ENCODE data around the gene BCL2.

BCL2 gene

DNA sequence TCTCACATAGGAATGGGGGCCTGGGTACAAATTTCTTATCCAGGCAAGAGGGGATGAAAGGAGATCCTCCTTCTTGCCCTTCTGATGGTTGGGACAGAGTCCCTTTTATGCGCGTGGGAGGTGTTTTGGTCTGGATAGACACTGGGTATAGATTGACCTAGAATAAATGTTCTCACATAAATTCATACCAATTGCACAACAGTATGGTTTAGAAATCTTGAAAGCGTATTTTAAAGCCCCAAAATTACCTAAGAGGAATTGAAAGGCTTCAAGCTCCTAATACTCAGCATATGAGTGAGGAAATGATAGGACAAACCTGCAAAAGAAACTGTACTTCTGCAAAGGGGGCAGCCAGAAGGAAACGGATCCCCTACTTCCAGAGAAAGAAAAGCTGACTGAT is 2.6 kb upstream of the BCL2 start:
- H3K4me3 ChIP-seq, result no peak overlapping the region
- no peak for TF ChIP-seq FOXP2 (optimal IDR thresholded peaks at IDR 0.05; ENCODE audit: control extremely low read depth, extremely low read length, insufficient read depth)
- no peaks in the 10 kb centered on the region for H3K36me3 ChIP-seq (ENCODE audit: insufficient read depth, low read length)
- H3K27ac ChIP-seq, result peak overlapping the region; percentile 84
- no peak for DNase-seq (ENCODE audit: low read depth, low spot score)
- no peaks in the 10 kb centered on the region for H3K9me3 ChIP-seq (ENCODE audit: low read depth, low read length)
- no peak overlapping the region for H3K9ac ChIP-seq (ENCODE audit: insufficient read length)

DNA sequence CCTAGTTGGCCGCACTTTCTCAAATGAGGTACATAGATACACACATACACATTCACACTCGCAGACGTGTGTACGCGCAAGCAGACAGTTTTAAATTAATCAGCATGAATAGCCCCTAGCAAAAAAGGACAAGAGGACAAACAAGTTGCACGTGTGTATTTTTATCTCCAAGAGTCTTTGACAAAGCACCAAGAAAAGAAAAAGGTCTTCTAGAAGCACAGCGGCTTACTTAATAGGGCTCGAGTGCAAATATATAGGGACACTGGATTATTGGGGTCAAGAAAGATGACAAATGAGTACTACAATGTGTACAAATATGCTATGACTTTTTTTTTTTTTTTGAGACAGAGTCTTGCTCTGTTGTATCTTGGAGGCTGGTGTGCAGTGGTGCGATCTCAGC is 1.7 kb upstream of the BCL2 start:
- Histone ChIP-seq H3K4me3 (no peak overlapping the region), H3K36me3 (ENCODE audit: insufficient read depth, low read length) (no peaks in the 10 kb centered on the region), H3K9me3 (ENCODE audit: low read depth, low read length) (no peaks in the 10 kb centered on the region), H3K9ac (ENCODE audit: insufficient read length) (no peak overlapping the region), H3K27ac (no peak overlapping the region)
- no peak for TF ChIP-seq POLR2AphosphoS5 (IDR thresholded peaks at IDR 0.05; ENCODE audit: borderline replicate concordance, low read depth, low read length)
- no peak for DNase-seq (ENCODE audit: low read depth, low spot score)

- H3K4me3 ChIP-seq, result peak overlapping the region; percentile 75
- DNase-seq (ENCODE audit: low read depth, low spot score), result no peak
- H3K27ac ChIP-seq, result no peak overlapping the region
- H3K9me3 ChIP-seq (ENCODE audit: low read depth, low read length), result no peaks in the 10 kb centered on the region
- peak overlapping the region; percentile 68 for H3K9ac ChIP-seq (ENCODE audit: insufficient read length)
- no peaks in the 10 kb centered on the region for H3K36me3 ChIP-seq (ENCODE audit: insufficient read depth, low read length)
- no peak for TF ChIP-seq FOXP2 (optimal IDR thresholded peaks at IDR 0.05; ENCODE audit: control extremely low read depth, extremely low read length, insufficient read depth)
- no peak for TF ChIP-seq EZH2 (IDR thresholded peaks at IDR 0.05)
- no peak; the same call in 1 of the 2 replicates for TF ChIP-seq POLR2AphosphoS5 (IDR thresholded peaks at IDR 0.05; ENCODE audit: borderline replicate concordance, low read depth, low read length)
These were observed 1.4 kb upstream of the BCL2 start for GRCh38 chr18:63320975-63321265.

GRCh38 chr18:63320123-63320974 is 780 bp upstream of the BCL2 start:
- TF ChIP-seq EZH2 (IDR thresholded peaks at IDR 0.05), result no peak
- TF ChIP-seq POLR2AphosphoS5 (IDR thresholded peaks at IDR 0.05; ENCODE audit: borderline replicate concordance, low read depth, low read length), result 0 out of 2 replicates have a peak, but pooled peaks have one; percentile 32
- DNase-seq (ENCODE audit: low read depth, low spot score), result no peak
- Histone ChIP-seq H3K36me3 (ENCODE audit: insufficient read depth, low read length) (no peaks in the 10 kb centered on the region), H3K9me3 (ENCODE audit: low read depth, low read length) (no peaks in the 10 kb centered on the region), H3K4me3 (peak overlapping the region; percentile 75), H3K9ac (ENCODE audit: insufficient read length) (peak overlapping the region; percentile 68), H3K27ac (no peak overlapping the region)

GRCh38 chr18:63318889-63319382 is 633 bp downstream of the BCL2 start:
- no peak for DNase-seq (ENCODE audit: low read depth, low spot score)
- Histone ChIP-seq H3K27ac (no peak overlapping the region), H3K9me3 (ENCODE audit: low read depth, low read length) (no peaks in the 10 kb centered on the region), H3K4me3 (peak overlapping the region; percentile 95), H3K36me3 (ENCODE audit: insufficient read depth, low read length) (no peaks in the 10 kb centered on the region), H3K9ac (ENCODE audit: insufficient read length) (peak overlapping the region; percentile 81)
- TF ChIP-seq FOXP2 (optimal IDR thresholded peaks at IDR 0.05; ENCODE audit: control extremely low read depth, extremely low read length, insufficient read depth), result no peak

GRCh38 chr18:63317982-63318888 is 1.3 kb downstream of the BCL2 start:
- peak overlapping the region; percentile 95 for H3K4me3 ChIP-seq
- no peak overlapping the region for H3K27ac ChIP-seq
- DNase-seq (ENCODE audit: low read depth, low spot score), result no peak
- TF ChIP-seq POLR2AphosphoS5 (IDR thresholded peaks at IDR 0.05; ENCODE audit: borderline replicate concordance, low read depth, low read length) (no peak), EZH2 (IDR thresholded peaks at IDR 0.05) (no peak), FOXP2 (optimal IDR thresholded peaks at IDR 0.05; ENCODE audit: control extremely low read depth, extremely low read length, insufficient read depth) (no peak)
- H3K9ac ChIP-seq (ENCODE audit: insufficient read length), result peak overlapping the region; percentile 81
- H3K9me3 ChIP-seq (ENCODE audit: low read depth, low read length), result no peaks in the 10 kb centered on the region
- no peaks in the 10 kb centered on the region for H3K36me3 ChIP-seq (ENCODE audit: insufficient read depth, low read length)

- TF ChIP-seq FOXP2 (optimal IDR thresholded peaks at IDR 0.05; ENCODE audit: control extremely low read depth, extremely low read length, insufficient read depth), result no peak
- TF ChIP-seq EZH2 (IDR thresholded peaks at IDR 0.05), result no peak
- TF ChIP-seq POLR2AphosphoS5 (IDR thresholded peaks at IDR 0.05; ENCODE audit: borderline replicate concordance, low read depth, low read length), result no peak
- H3K4me3 ChIP-seq, result peak overlapping the region; percentile 95
- no peak overlapping the region for H3K9ac ChIP-seq (ENCODE audit: insufficient read length)
- no peaks in the 10 kb centered on the region for H3K36me3 ChIP-seq (ENCODE audit: insufficient read depth, low read length)
- DNase-seq (ENCODE audit: low read depth, low spot score), result no peak
- no peak overlapping the region for H3K27ac ChIP-seq
- H3K9me3 ChIP-seq (ENCODE audit: low read depth, low read length), result no peaks in the 10 kb centered on the region
These were observed 2.0 kb downstream of the BCL2 start for GRCh38 chr18:63317556-63317946.

DNA sequence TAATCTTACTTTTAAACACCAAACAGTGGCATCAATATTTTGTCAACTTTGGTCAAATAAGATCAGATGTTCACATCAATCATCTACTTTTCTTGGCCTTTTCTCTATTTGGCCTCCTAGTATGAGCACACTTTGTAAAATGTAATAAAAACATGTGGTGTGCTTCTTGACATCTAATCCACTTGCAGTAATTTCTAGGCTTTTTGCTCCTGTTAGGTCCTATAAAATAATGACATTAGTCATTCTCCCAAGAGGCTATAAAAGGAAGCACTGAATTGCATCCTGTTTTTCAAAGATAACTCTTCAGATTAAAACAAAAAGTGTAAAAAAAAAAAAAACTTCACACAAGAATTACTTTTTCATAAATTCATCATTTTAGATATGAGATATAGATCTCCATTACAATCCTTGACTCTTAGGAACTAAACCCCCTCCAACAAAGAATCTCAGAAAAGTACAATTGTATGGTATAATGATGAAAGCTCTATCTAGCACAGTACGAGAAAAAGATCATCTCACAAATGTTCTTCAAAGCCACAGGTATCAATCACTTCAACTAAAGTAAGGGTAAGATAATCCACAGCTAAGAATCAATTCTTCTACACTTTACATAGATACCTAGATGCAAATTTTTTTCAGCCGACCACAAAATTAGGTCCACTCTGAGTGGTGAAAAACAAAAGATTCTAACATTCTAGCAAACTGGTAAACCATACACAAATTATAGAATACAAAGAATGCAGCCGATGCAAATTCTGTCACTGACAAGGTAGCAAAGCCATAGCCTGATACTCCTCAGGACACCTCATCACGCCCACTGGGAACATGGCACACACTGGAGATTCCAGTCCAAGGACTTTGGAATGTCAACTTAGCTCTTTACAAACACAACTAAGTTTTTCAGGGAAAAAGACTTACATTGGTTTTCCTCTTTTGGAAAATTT is 2.7 kb downstream of the BCL2 start:
- H3K27ac ChIP-seq, result no peak overlapping the region
- peak overlapping the region; percentile 95 for H3K4me3 ChIP-seq
- TF ChIP-seq POLR2AphosphoS5 (IDR thresholded peaks at IDR 0.05; ENCODE audit: borderline replicate concordance, low read depth, low read length) (no peak), EZH2 (IDR thresholded peaks at IDR 0.05) (no peak), FOXP2 (optimal IDR thresholded peaks at IDR 0.05; ENCODE audit: control extremely low read depth, extremely low read length, insufficient read depth) (no peak)
- no peaks in the 10 kb centered on the region for H3K36me3 ChIP-seq (ENCODE audit: insufficient read depth, low read length)
- DNase-seq (ENCODE audit: low read depth, low spot score), result no peak
- no peak overlapping the region for H3K9ac ChIP-seq (ENCODE audit: insufficient read length)
- H3K9me3 ChIP-seq (ENCODE audit: low read depth, low read length), result no peaks in the 10 kb centered on the region

All from SK-N-MC (cell line).